Gastroesophageal sphincter (tissue), 4 donors: ENCODE results near the gene GRIFIN. TPM values are rescaled to one million over a fixed set of nuclear protein-coding genes. Genes with fewer than 3 reads are reported as not detected.
A peak's percentile ranks its signal among the peaks of the same experiment; 100 is the strongest.

Experiments
- ATAC-seq: fragments of 150-250 bp; one replicate; pipeline ENCODE4 v1.9.1; 2016; ENCODE audit warnings: mild to moderate bottlenecking, moderate library complexity
- H3K27ac ChIP-seq, 4 donors: fragments of 200-600 bp; sonication (generic) in 3 of 4; 1 replicate in 3 of 4; 2 replicates in 1 of 4; pipeline ENCODE4 v1.5.1; 2016 to 2019
- H3K27me3 ChIP-seq: fragments of 200-600 bp; sonication (generic); one replicate; pipeline ENCODE4 v1.5.1; 2019
- H3K36me3 ChIP-seq, 2 donors: fragments of 200-600 bp; sonication (generic); one replicate each; pipeline ENCODE4 v1.5.1; 2019; ENCODE audit warnings: control low read depth in 1 of 2
- H3K4me1 ChIP-seq, 3 donors: fragments of 200-600 bp; sonication (generic); 1 replicate in 2 of 3; 2 replicates in 1 of 3; pipeline ENCODE4 v1.5.1; 2016 to 2019; ENCODE audit warnings: control low read depth in 2 of 3
- H3K4me3 ChIP-seq, 2 donors: fragments of 200-600 bp; sonication (generic); one replicate each; pipeline ENCODE4 v1.5.1; 2019; ENCODE audit warnings: mild to moderate bottlenecking in 1 of 2, moderate library complexity in 1 of 2
- H3K9me3 ChIP-seq, 3 donors: fragments of 200-600 bp; sonication (generic); one replicate each; pipeline ENCODE4 v1.5.1; 2017 to 2019; ENCODE audit warnings: control low read depth in 2 of 3
- CTCF ChIP-seq, 4 experiments: fragments of 200-600 bp in 2 of 4; fragments of 450-650 bp in 2 of 4; sonication (generic) in 1 of 4; IDR thresholded peaks; one replicate each; pipeline ENCODE4 v1.5.1; 2017 to 2019; ENCODE audit warnings: antibody characterized with exemption in 4 of 4, mild to moderate bottlenecking in 2 of 4, moderate library complexity in 2 of 4
- EP300 ChIP-seq: sonication (generic); formaldehyde crosslinking; IDR thresholded peaks from one replicate; pipeline ENCODE4 v1.6.1; 2017; ENCODE audit warnings: antibody characterized with exemption, mild to moderate bottlenecking
- POLR2A ChIP-seq, 2 donors: fragments of 450-650 bp; IDR thresholded peaks; one replicate each; pipeline ENCODE4 v1.6.1; 2017; ENCODE audit warnings: antibody characterized with exemption in 2 of 2, mild to moderate bottlenecking in 2 of 2, moderate library complexity in 1 of 2
- POLR2AphosphoS5 ChIP-seq: sonication (generic); formaldehyde crosslinking; IDR thresholded peaks from one replicate; pipeline ENCODE4 v1.6.1; 2017; ENCODE audit warnings: antibody characterized with exemption
- WGBS, 2 donors: methylation state at CpG; one replicate each; pipeline ENCODE4 v1.1.5; 2018; ENCODE audit warnings: low coverage in 1 of 2; 5-methylcytosine and 5-hydroxymethylcytosine counted together
- total RNA-seq, 4 donors: library from RNA; depleted of rRNA; stranded (reverse); fragments of >200 nt; gene quantifications; one replicate each; pipeline ENCODE4 v1.1.0, GENCODE V29; 2016

Gene GRIFIN
- total RNA-seq, 4 donors from 2014 or later: not detected

DNA sequence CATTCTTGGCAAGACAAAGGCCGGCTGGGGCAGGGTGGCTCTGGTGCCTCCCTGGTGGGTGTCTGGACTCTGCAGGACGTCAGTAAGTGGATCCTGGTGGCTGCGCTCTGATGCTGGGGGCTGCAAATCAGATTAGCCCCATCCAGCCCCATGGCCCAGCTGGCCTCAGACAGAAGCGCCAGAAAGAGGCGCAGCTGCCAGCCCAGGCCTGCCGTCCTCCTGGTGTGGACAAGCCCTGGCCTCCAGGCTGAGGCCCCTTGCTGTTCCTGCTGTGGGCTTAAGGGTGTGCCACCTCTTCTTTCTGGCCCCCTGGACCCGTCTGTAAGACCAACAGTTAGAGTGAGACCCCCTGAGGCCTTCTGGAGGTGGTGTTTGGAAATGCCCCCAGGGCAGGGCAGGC lies 37.5 kb upstream of the GRIFIN start:
- Histone ChIP-seq H3K27me3 (peaks cover 6% of the 10 kb centered on the region), H3K27ac (no peak overlapping the region), H3K36me3 (no peaks in the 10 kb centered on the region), H3K4me1 (peaks cover 0 to 43% (median 24%) of the 10 kb centered on the region in 3 donors), H3K4me3 (no peak overlapping the region), H3K9me3 (no peaks in the 10 kb centered on the region)
- WGBS, 2 donors: no CpG with 5 or more reads among the region's 7 CpGs
- ATAC-seq: no peak
- TF ChIP-seq EP300 (no peak), POLR2AphosphoS5 (no peak), CTCF (IDR thresholded peaks at IDR 0.05) (no peak), POLR2A (IDR thresholded peaks at IDR 0.05) (no peak)

DNA sequence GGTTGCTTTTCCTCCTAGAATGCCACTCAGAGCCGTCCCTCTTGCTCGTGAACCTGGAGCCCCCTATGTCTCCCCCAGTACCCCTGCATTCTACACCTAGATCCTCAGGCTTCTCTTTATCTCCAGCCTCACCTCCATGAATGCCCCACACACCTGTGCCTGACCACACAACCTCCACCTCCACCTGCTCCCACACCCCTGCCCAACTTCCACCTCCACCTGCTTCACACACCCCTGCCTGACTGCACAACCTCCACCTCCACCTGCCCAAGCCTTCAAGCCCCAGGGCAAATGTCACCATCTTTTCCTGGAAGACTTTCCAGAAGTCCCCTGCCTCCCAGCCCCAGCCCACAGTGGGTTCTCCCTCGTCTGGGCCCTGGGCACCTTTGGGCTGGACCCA lies 36.5 kb upstream of the GRIFIN start:
- 68% methylated on average over 2 of the region's 3 CpGs; no CpG with 5 or more reads in 1 of the 2 donors for WGBS, 2 donors
- no peaks in the 10 kb centered on the region for H3K9me3 ChIP-seq
- H3K4me3 ChIP-seq: no peak overlapping the region
- no peaks in the 10 kb centered on the region for H3K36me3 ChIP-seq
- peaks cover 0 to 46% (median 23%) of the 10 kb centered on the region in 3 donors for H3K4me1 ChIP-seq
- no peak for ATAC-seq
- H3K27me3 ChIP-seq: no peaks in the 10 kb centered on the region
- no peak for TF ChIP-seq EP300
- TF ChIP-seq POLR2AphosphoS5: no peak
- no peak for TF ChIP-seq CTCF (IDR thresholded peaks at IDR 0.05)
- no peak for TF ChIP-seq POLR2A (IDR thresholded peaks at IDR 0.05)
- no peak overlapping the region for H3K27ac ChIP-seq

DNA sequence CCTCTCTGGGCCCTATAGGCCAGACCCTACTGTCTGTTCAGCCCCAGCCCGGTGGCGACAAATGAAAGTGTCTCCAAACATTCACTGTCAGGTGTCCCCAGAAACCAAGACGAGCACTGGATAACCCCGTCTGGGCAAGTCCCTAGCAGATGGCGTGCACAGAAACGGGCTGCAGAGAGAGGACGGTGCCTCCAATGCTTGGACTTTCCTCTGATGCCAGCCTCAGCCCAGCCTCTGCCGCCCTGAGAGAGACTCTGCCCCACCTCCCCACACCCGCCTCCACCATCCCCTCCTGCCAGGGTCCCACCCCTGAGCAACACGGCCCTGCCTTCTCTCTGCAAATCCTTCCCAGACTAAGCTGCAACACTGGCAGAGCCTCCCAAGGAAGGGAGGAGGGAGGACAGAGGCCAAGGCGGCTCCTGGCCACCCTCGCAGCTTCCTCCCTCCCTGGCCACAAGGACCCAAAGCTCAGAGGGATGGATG lies 36.0 kb upstream of the GRIFIN start:
- Histone ChIP-seq H3K4me3 (no peak overlapping the region), H3K4me1 (peaks cover 0 to 50% (median 23%) of the 10 kb centered on the region in 3 donors), H3K27ac (peak overlapping the region in 2 of 4 donors; percentile 47 to 67), H3K9me3 (no peaks in the 10 kb centered on the region), H3K36me3 (no peaks in the 10 kb centered on the region), H3K27me3 (no peaks in the 10 kb centered on the region)
- WGBS, 2 donors: 80% methylated on average over 1 of the region's 12 CpGs; no CpG with 5 or more reads in 1 of the 2 donors
- TF ChIP-seq EP300 (no peak), POLR2A (IDR thresholded peaks at IDR 0.05) (no peak), CTCF (IDR thresholded peaks at IDR 0.05) (no peak), POLR2AphosphoS5 (no peak)
- ATAC-seq: no peak

DNA sequence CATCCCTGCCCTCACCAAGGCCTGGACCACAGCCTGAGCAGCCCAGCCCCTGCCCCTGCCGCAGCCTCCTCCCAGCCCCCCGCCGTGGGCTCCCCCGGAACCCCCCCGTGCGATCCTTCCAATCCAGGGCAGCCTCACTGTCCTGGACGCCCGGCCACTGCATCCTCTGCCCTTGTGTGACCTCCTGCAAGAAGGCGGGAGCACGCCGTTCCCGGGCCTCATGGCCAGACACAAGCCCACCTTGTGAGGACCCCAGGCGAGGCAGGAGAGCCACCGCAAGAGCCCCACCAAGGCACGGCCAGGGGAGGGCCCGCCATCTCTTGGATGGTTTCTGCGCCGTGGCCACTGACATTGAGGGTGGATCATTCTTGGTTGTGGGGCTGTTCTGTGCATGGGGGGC lies 35.6 kb upstream of the GRIFIN start:
- H3K27ac ChIP-seq: peak overlapping the region in 3 of 4 donors; percentile 45 to 67 (median 47)
- no peaks in the 10 kb centered on the region for H3K9me3 ChIP-seq
- H3K4me1 ChIP-seq: peaks cover 0 to 50% (median 23%) of the 10 kb centered on the region in 3 donors
- no peak for ATAC-seq
- no peak for TF ChIP-seq POLR2A (IDR thresholded peaks at IDR 0.05)
- no peak for TF ChIP-seq EP300
- TF ChIP-seq POLR2AphosphoS5: no peak
- TF ChIP-seq CTCF (IDR thresholded peaks at IDR 0.05): no peak
- WGBS, 2 donors: no CpG with 5 or more reads among the region's 18 CpGs
- H3K36me3 ChIP-seq: no peaks in the 10 kb centered on the region
- no peaks in the 10 kb centered on the region for H3K27me3 ChIP-seq
- H3K4me3 ChIP-seq: no peak overlapping the region
